ENCODE measurements around the gene GAPDHS.
A peak's percentile ranks its signal among the peaks of the same experiment; 100 is the strongest.

GAPDHS gene
- total RNA-seq: 0 to 1.1 (median 0) reads per million in 17 experiments

DNA sequence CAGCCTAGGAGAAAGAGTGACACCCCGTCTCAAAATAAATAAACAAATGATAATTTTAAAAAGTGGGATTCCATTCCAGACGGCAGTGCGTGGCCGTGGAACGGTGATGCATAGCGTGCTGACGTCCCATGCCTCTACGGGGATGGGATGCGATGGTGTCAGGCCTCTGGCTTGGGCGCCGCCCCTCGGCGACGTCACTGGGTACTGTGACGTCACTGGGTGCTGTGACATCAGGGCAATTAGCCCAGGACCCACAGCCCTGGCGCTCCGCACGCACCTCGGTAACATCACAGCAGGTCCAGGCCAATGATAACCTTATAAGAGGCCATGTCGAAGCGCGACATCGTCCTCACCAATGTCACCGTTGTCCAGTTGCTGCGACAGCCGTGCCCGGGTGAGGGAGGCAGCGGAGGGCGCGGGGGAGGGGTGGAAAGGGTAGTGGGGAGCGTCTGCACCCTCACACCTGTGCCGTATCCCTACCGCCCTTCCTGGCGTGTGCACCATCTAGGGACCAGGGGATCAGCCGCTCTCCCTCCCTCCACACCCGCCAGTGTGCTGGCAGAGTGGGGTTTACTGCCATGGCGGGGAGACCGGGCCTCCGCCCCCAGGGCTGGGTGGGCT, at the start of gene GAPDHS:
TSS of gene GAPDHS (plus strand) at position 256 of the 621 bp plus-strand sequence. CDS start at position 328, 72 bp downstream.
- no peak for DNase-seq

- DNase-seq: no peak
These were observed 48.8 kb upstream of the GAPDHS start for GRCh38 chr19:35484252-35485036.

GRCh38 chr19:35486268-35486708, 47.0 kb upstream of the GAPDHS start:
- no peak for DNase-seq

GRCh38 chr19:35487656-35488182, 45.5 kb upstream of the GAPDHS start:
- no peak for DNase-seq

- no peak for DNase-seq
These were observed 44.6 kb upstream of the GAPDHS start for GRCh38 chr19:35488677-35489076.

DNA sequence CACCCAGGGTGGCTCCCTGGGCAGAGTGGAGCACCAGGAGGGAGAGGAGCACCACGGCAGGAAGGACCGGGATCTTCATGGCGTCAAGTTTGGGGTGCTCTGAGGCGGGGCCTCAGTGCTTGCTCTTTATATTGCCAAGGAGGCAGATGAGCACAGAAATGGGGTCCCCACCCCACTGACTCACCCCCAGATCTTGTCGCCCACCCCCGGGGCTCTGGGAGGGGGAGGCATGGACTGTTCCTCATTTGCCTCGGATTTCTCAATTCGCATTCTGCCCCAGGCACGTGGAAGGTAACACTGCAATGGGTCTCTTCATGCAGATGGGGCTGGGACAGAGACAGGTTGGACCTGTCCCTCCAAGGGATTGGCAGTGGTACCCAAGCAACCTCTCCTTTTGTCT, 42.9 kb upstream of the GAPDHS start, which contains the start of gene KRTDAP:
TSS of gene KRTDAP (minus strand) at position 101 of the 400 bp plus-strand sequence. CDS start at position 79, 22 bp downstream.
- DNase-seq: peak in 1 of 4 experiments; percentile 13

GRCh38 chr19:35491836-35492360, 41.4 kb upstream of the GAPDHS start:
- DNase-seq: no peak

DNA sequence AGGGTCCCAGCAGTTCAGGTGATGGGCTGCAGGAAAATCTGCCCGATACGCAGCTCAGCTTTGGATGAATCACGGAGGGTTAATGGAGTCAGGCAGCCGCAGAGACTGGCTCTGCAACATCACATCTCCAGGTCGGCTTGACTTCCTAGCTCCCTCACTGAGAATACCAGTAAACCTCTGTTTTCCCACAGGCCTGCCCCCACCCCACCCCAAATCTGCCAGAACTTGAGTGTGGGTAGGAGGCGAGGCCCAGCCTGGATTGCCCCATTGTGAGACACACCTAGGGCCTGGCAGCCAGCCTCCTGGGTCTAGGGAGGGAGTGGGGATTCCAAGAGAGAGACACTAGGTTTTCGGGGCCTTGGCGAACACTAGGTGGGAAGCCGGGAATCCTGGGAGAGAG, 39.3 kb upstream of the GAPDHS start:
- DNase-seq: no peak

GRCh38 chr19:35495107-35496064, 37.9 kb upstream of the GAPDHS start:
- DNase-seq: peak; percentile 78 to 92 (median 86)

DNA sequence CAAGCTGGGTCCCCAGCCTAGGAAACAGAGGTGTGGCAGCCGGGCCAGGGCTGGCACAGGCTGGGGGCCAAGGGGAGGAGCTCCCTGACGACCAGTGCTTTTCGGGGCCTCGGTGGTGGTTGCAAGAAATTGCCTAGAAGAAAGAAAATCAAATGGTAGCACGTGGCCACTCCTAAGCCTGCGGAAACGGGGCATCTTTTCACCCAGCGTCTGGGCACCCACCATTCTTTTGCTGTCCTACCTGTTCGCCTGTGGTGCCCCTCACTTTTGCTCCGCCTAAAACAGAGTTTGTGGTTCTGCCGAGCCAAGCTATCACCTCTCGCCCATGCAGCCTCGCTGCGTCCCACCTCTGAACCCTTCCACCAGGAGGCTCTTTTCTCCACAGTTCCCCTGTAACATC, 35.9 kb upstream of the GAPDHS start:
- no peak for DNase-seq

GRCh38 chr19:35498220-35498619, 35.0 kb upstream of the GAPDHS start:
- no peak for DNase-seq

GRCh38 chr19:35498984-35499527, 34.2 kb upstream of the GAPDHS start:
- DNase-seq: no peak

- DNase-seq: no peak
These were observed 32.6 kb upstream of the GAPDHS start for GRCh38 chr19:35500611-35501010.

- DNase-seq: no peak
These were observed 31.6 kb upstream of the GAPDHS start for GRCh38 chr19:35501684-35502083.

DNA sequence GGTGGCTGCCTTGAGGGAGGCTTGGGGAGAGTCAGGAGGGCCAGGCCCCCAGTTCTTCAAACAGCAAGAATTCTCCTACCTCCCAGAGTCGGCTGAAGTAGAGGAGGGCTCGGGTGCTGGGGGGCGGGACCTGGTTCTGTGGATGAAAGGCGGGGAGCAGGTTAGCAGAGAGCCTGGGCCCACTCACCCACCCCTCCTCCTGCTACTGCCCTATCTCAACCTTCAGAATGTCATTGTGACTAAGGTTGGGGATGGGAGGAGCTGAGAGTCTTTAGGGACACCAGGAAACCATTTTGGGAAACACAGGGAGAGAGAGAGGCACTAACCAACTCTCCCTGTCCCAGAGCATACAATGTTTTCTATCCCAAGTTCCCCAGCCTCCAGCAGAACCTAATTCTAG, 30.5 kb upstream of the GAPDHS start:
- no peak for DNase-seq

DNA sequence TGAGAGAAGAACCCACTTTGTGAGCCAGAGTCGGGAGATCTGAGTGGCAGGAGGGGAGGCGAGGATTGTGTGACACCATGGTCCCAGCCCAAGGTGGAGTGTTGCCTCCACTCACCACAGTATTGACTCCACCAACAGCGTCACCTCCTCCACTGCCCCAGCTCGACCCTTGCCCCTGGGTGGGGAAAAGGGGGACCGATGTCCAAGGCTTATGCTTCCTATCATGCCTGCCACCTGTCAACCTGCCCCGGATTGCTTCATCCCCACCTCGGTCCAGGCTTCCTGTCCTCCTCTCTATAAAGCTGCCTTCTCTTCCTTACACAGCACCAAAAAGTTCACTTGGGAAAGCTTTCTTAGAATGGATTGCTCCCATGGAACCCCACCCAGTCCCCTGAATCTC, 27.2 kb upstream of the GAPDHS start:
- DNase-seq: no peak

- no peak for DNase-seq
These were observed 25.7 kb upstream of the GAPDHS start for GRCh38 chr19:35507561-35507960.

- DNase-seq: no peak
These were observed 25.1 kb upstream of the GAPDHS start for GRCh38 chr19:35508129-35508528.

GRCh38 chr19:35509018-35509652, 24.1 kb upstream of the GAPDHS start:
- DNase-seq: peak in 1 of 4 experiments; percentile 31

DNA sequence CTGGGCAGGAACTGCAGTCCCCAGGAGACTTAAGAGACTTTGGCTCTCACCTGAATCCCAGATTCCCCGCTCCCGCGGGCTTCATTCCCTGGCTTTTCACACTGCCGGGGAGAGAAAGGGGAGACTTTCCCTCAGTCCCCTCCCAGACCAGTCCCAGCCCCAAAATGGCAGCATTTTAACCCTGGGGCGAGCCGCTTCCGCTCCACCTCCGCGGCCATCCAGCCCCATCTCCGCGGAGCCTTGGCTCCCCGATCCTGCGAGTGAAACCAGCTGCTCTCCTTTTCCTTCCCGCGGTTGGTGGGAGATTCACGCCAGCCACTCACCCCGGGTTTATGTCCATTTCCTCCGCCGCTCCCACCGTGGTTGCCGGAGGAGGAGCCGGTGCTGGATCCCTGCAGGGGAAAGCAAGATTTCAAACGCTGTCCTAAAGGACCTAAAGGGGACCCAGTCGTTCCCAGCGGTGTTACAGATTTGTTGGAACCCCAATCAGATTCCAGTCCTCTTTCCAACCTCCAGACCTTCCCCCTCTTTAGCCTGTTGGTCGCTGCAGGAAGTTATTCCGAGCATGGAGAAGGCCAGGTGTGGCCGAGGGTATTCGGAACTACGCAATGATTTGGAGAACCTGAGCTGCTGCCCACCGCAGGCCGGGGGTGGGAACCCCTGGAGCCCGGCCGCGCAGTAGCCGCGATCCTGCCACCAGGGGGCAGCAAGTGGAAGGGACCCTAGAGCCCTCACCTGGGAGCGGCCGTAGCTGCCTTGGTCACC, 23.2 kb upstream of the GAPDHS start:
- peak; percentile 52 to 84 (median 73) for DNase-seq

DNA sequence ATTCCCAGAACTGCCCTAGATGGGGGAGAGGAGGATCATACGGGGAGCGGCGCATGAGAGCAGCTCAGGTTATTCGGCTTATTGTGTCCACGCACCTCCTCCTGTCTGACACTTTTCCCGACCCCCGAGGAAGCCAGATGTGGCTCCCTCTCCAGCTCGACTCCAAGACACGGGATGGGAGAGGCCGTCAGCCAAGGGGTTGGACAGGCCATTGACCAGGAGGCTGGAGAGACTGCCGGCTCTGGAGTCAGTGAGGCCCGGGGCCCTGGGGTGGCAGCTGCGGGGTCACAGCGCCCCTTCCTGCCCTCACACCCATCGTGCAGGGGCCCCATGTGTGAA, 22.7 kb upstream of the GAPDHS start:
- DNase-seq: no peak
